Erythroblast (primary cell): ENCODE results near the gene CEACAM21.

Experiments
- GATA1 ChIP-seq: IDR thresholded peaks from 2 replicates; pipeline ENCODE4 v1.6.1; 2011; ENCODE audit warnings: low read depth, mild to moderate bottlenecking, control low read depth, low read length, moderate library complexity
- POLR2A ChIP-seq: IDR thresholded peaks from 2 replicates; pipeline ENCODE4 v1.6.1; 2011; ENCODE audit warnings: mild to moderate bottlenecking, low read length

- TF ChIP-seq POLR2A: no peak
- TF ChIP-seq GATA1: no peak
Observed at GRCh38 chr19:41529484-41530183, 46.3 kb upstream of the CEACAM21 start.
